ENCODE data around the gene FOXK2.

The FOXK2 gene

DNA sequence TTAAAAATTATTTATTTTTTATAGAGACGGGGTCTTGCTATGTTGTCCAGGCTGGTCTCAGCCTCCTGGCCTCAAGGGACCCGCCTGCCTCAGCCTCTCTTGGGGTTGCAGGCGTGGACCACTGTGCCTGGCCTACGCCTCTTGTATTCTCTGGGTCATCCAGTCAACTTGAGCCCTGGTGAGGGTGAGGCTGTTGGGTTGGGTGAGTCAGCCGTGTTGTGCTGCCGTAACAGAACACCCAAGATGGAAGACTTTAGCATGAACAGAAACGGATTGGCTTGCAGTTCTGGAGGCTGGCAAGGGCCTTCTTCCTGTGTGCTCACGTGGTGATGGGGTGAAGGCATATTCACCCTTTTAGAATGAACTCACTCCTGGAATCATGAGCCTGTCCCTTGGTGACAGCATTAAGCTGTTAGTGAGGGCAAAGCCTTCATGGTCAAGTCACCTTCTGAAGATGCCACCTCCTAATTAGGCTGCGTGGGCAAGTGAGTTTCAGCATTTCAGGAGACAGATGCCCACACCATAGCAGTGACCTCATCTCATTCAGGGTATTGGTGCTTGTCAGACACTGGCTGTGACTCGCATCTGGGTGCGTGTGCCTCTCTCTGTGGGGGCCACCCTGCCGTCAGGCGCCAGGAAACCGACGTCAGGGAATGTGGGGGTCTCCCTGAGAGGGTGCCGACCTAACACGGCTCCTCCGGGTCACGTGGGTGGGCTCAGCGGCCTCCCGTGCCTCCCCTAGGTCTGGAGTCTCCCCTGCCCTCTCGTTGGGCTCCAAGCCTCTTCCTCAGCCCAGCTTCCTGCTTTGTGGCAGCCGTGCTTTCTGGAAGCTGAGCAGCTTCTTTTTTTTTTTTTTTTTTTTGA is 79.0 kb downstream of the FOXK2 start:
- peak overlapping the region; percentile 41 for H3K27ac ChIP-seq
- DNase-seq (ENCODE audit: low spot score), result no peak
- TF ChIP-seq CTCF (conservative IDR thresholded peaks at IDR 0.05; ENCODE audit: low read depth), result no peak
- ChIA-PET CTCF (no interaction called here), POLR2A (ENCODE audit: low non-redundant PET) (no interaction called here)

DNA sequence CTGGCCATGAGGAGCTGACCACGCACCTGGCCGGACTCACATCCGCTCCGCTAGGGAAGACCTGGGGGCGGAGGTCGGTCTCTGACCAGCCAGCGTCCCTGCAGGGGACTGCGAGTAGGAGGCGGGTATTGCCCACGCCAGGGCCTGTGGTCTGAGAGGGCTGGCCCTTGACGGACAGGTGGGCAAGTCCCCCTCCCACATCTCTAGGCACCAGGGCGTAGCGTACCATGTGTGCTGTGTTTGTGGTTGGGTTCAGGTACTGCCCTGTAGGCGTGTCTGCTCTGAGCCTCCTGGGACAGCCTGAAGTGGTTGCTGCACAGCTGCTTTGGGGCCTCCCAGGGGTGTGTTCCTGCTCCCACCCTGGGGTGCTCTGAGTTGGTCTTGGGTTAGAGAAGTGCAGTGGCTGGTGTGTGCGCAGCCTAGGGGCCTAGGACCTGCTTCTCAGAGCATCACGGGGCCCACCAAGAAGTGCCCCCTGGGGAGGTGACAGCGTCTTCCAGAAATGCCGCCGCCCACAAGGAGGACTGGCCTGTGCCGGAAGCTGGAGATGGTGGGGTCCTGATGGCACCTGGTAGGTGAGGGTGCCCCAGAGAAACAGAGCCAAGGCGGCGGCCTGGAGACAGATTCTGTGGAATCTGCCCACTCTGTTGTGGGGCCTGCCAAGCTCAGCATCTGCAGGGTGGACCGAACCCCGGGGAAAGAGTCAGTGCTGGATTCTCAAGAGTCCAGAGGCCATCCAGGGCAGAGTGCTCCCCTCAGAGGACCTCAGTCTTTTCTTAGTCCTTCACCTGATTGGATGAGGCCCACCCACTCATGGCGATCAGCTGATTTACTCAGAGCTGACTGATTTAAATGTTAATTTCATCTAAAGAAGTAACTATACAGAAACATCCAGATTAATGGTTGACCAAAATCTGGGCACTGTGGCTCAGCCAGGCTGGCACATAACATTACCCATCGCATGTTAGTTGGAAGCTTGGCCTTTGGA is 80.4 kb downstream of the FOXK2 start:
- CTCF ChIA-PET, result no interaction called here
- POLR2A ChIA-PET (ENCODE audit: low non-redundant PET), result no interaction called here
- no peak for DNase-seq (ENCODE audit: low spot score)
- H3K27ac ChIP-seq, result no peak overlapping the region; the same call in 1 of the 2 replicates
- TF ChIP-seq CTCF (conservative IDR thresholded peaks at IDR 0.05; ENCODE audit: low read depth), result no peak

- no peak for TF ChIP-seq CTCF (conservative IDR thresholded peaks at IDR 0.05; ENCODE audit: low read depth)
- no peak for DNase-seq (ENCODE audit: low spot score)
- POLR2A ChIA-PET (ENCODE audit: low non-redundant PET), result no interaction called here
- peak overlapping the region; percentile 10; the same call in 1 of the 2 replicates for H3K27ac ChIP-seq
- CTCF ChIA-PET, result interaction anchor here (0.6 kb wide), 1 partner anchor 115 kb away, joined by 3 read pairs; no protein-coding TSS in a partner anchor
Measured at GRCh38 chr17:82600731-82601446, 81.4 kb downstream of the FOXK2 start.

DNA sequence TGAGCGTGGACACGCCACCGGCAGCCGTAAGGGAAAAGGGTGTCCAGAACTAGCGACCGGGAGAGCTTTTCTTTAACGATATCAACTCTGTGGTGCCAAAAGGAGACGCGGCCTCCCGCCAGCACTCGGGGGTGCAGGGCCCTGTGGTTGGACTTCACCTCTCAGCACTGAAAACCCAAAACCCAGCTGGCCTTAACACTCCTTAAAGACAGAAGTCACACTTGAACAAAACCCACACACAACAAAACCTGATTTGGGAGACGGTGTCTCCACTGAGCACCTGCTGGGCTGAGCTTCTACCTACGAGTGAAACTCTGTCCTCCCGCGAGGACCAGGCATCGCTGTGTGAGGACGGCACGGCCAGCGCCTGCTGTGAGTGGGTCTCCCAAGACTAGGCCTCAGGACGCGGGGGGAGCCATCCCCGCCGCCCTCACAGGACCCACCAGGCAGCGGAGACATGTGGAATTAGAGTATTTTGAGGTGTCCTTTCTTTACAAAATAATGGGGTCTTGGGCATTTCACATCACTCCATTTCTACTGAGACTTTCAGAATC is 82.0 kb downstream of the FOXK2 start:
- ChIA-PET CTCF (interaction anchor here (0.6 kb wide), 1 partner anchor 116 kb away, joined by 3 read pairs; no protein-coding TSS in a partner anchor), POLR2A (ENCODE audit: low non-redundant PET) (no interaction called here)
- no peak for DNase-seq (ENCODE audit: low spot score)
- no peak for TF ChIP-seq CTCF (conservative IDR thresholded peaks at IDR 0.05; ENCODE audit: low read depth)
- H3K27ac ChIP-seq, result peak overlapping the region; percentile 10

- H3K27ac ChIP-seq, result peak overlapping the region; percentile 10
- TF ChIP-seq CTCF (conservative IDR thresholded peaks at IDR 0.05; ENCODE audit: low read depth), result no peak
- ChIA-PET POLR2A (ENCODE audit: low non-redundant PET) (no interaction called here), CTCF (no interaction called here)
- DNase-seq (ENCODE audit: low spot score), result no peak
Measured at GRCh38 chr17:82602487-82602886, 83.0 kb downstream of the FOXK2 start.

Measured in RWPE1 (cell line).